T-helper 17 cell (primary cell): Measurements from ENCODE around the gene CAMK2D. TPM values are rescaled to one million over a fixed set of nuclear protein-coding genes. Genes with fewer than 3 reads are reported as not detected.
"Not testable (repeated sequence)": the region's sequence is repeated elsewhere in the genome, so short reads cannot be mapped to it uniquely, and the experiment has no call there.

Experiments
- ATAC-seq: fragments of 150-1000 bp; cut with Tn5 transposase; 2 replicates; pipeline ENCODE4 v1.10.0; 2021; ENCODE audit warnings: mild to moderate bottlenecking, moderate library complexity
- DNase-seq, 3 donors: peaks; one replicate each; pipeline versions ENCODE4 v3.0.0 to v3.0.0-alpha.2; 2020 to 2021
- H3K9me3 ChIP-seq: one replicate; pipeline ENCODE4 v1.7.0; 2013; ENCODE audit warnings: low read length, mild to moderate bottlenecking; ENCODE audit not compliant: control insufficient read depth, poor library complexity, severe bottlenecking
- H3K27ac Mint-ChIP-seq: one replicate; pipeline ENCODE4 v1.8.0; 2022; ENCODE audit warnings: mild to moderate bottlenecking, moderate library complexity, mixed read lengths
- H3K27me3 Mint-ChIP-seq: one replicate; pipeline ENCODE4 v1.8.0; 2022; ENCODE audit warnings: mixed read lengths
- H3K36me3 Mint-ChIP-seq: one replicate; pipeline ENCODE4 v1.8.0; 2022; ENCODE audit warnings: low read depth, mixed read lengths
- H3K4me1 Mint-ChIP-seq: one replicate; pipeline ENCODE4 v1.8.0; 2022; ENCODE audit warnings: mild to moderate bottlenecking, mixed read lengths
- H3K4me3 Mint-ChIP-seq: one replicate; pipeline ENCODE4 v1.8.0; 2022; ENCODE audit warnings: mild to moderate bottlenecking, moderate library complexity, mixed read lengths
- total RNA-seq, 4 donors: library from RNA in 2 of 4; stranded (reverse) in 2 of 4; gene quantifications; one replicate each; pipeline ENCODE4 v1.2.3 and lab custom pipeline; 2022 to 2026

CAMK2D gene
- total RNA-seq, 2 donors from 2014 or later = 28.6 to 31.6 TPM

DNA sequence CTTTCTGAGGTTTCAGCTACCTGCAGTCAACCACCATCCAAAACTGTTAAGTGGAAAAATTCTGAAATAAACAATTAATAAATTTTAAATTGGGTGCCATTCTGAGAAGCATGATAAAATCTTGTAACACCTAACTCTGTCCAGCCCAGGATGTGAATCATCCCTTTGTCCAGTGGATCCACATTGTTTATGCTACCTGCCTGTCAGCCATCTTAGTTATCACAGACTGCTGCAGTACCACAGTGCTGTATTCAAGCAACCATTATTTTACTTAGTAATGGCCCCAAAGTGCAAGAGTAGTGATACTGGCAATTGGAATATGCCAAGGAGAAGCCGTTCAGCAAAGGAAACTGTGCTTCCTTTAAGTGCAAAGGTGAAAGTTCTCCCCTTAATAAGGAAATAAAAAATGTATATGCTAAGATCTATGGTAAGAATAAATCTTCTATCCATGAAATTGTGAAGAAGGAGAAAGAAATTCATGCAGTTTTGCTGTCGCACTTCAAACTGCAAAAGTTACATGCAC, 20.6 kb downstream of the CAMK2D start:
- no peaks in the 10 kb centered on the region for H3K27me3 Mint-ChIP-seq
- peaks cover 20% of the 10 kb centered on the region for H3K4me1 Mint-ChIP-seq
- H3K9me3 ChIP-seq = no peaks in the 10 kb centered on the region
- no peaks in the 10 kb centered on the region for H3K36me3 Mint-ChIP-seq
- no peak for DNase-seq
- no peak overlapping the region for H3K27ac Mint-ChIP-seq
- H3K4me3 Mint-ChIP-seq = no peak overlapping the region
- no peak for ATAC-seq

DNA sequence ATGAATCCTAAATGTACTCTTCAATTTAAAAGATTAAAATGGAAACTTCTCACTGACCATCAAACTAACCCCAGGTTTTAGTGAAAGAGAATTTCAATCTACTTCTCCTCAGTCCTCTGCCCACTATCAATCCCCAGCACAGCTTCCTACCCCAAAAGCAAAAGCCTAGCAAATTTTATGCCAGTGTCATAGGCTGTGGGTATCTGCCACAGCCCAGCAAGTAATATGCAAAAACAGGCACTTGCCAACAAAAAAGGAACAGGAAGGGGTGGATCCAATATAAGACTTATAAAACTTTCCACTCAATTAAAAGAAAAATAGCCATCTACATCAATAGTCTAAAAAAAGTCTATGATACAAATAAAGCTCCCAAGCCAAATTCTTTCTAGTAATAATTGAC, 22.3 kb downstream of the CAMK2D start:
- no peaks in the 10 kb centered on the region for H3K9me3 ChIP-seq
- Mint-ChIP-seq H3K4me3 (no peak overlapping the region), H3K27ac (no peak overlapping the region), H3K27me3 (no peaks in the 10 kb centered on the region), H3K36me3 (no peaks in the 10 kb centered on the region), H3K4me1 (peaks cover 23% of the 10 kb centered on the region)
- DNase-seq = no peak
- no peak for ATAC-seq

DNA sequence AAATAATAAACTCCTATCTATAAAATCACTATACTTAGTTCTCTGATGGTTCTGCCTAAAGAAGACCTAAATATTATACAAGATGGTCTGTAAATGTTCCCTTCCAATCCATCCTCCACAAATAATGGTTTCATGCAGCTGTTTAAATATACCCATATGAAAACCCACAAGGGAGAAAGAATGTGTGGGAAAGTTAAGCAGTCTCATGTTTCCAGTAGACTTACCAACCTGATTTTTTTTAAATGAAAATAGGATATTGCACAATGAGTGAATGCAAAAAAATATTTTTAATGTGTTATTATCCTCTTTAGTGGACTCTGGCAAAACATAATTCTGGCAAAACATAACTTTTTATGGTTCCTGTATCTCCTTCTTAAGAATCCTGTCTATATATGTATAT, 23.3 kb downstream of the CAMK2D start:
- H3K27ac Mint-ChIP-seq = no peak overlapping the region
- H3K4me1 Mint-ChIP-seq = peaks cover 27% of the 10 kb centered on the region
- H3K9me3 ChIP-seq = no peaks in the 10 kb centered on the region
- no peak for DNase-seq
- ATAC-seq = no peak
- H3K27me3 Mint-ChIP-seq = no peaks in the 10 kb centered on the region
- no peaks in the 10 kb centered on the region for H3K36me3 Mint-ChIP-seq
- no peak overlapping the region for H3K4me3 Mint-ChIP-seq

DNA sequence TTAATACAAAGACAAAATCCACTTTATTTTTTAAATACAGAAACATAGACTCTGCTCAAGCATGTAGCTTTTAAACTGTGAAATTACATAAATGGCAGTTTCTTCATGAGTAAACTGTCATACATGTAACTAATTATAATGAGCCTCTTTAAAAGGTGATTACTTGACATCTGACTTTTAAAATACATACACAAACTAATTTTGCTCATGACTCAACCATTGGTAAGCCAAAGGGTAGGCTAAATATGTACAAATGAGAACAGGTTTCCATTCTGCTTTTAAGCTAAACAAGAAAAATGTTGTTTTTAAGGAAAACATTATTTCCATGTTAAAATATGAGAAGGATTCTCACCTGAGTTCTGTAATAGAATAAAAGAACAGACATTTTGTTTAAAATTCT, 27.9 kb downstream of the CAMK2D start:
- Mint-ChIP-seq H3K27me3 (no peaks in the 10 kb centered on the region), H3K36me3 (no peaks in the 10 kb centered on the region), H3K4me1 (peaks cover 31% of the 10 kb centered on the region), H3K27ac (no peak overlapping the region), H3K4me3 (no peak overlapping the region)
- ATAC-seq (no peak), DNase-seq (no peak)
- no peaks in the 10 kb centered on the region for H3K9me3 ChIP-seq

GRCh38 chr4:113732967-113733527, 28.5 kb downstream of the CAMK2D start:
- no peak for DNase-seq
- Mint-ChIP-seq H3K4me1 (peaks cover 33% of the 10 kb centered on the region), H3K27ac (peak overlapping the region; percentile 34), H3K27me3 (no peaks in the 10 kb centered on the region), H3K4me3 (no peak overlapping the region), H3K36me3 (no peaks in the 10 kb centered on the region)
- no peak for ATAC-seq
- H3K9me3 ChIP-seq = no peaks in the 10 kb centered on the region

DNA sequence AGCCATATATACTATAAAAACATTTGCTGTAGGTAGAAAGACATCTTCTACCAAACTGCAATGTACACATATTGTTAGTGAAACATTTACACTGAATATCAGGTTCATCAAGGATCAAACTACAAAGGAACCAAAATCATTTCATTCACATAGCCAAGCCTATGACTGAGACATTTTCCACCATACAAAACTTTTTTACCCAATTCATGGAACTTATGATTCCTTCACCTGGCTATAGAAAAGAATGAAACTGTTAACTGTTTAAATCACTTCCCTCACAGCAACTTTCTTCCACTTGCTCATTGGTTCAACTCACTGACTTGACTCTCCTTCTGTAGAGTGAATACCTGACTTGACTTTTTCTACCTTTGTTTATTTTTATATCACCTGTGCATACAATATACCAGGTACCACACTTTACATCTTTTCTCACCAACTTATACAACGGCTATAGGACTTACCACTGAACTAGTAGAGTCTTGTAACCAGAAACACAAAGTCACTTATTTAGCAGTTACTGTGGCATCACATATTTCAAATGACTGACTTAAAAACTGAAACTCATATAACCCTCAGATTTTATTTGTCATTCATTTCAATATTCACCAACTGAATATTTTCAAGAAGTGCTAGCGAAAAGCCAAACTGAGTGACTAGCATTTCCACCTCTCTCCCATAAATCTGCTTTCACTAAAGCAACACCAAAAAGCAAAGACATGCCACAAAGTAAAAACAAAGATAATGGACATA, 30.9 kb downstream of the CAMK2D start:
- no peak overlapping the region for H3K27ac Mint-ChIP-seq
- no peak for DNase-seq
- H3K4me3 Mint-ChIP-seq = peak overlapping the region; percentile 19
- no peaks in the 10 kb centered on the region for H3K9me3 ChIP-seq
- no peaks in the 10 kb centered on the region for H3K36me3 Mint-ChIP-seq
- peaks cover 34% of the 10 kb centered on the region for H3K4me1 Mint-ChIP-seq
- no peak for ATAC-seq
- H3K27me3 Mint-ChIP-seq = no peaks in the 10 kb centered on the region

DNA sequence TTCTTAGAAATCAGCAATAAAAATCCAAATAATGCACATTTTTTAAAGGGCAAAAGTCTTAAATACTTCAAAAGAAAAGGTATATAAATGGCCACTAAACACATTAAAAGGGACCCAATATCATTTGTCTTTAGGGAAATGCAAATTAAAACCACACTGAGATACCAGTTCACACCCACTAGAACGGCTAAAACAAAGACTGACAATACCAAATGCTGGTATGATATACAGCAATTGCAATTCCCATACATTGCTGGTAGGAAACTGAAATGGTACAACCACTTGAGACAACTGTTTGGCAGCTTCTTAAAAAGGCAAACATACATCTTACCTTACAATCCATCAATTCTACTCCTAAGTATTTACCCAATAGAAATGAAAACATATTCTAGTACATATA, 33.7 kb downstream of the CAMK2D start:
- Mint-ChIP-seq H3K4me3 (peak overlapping the region; percentile 36), H3K4me1 (peaks cover 27% of the 10 kb centered on the region), H3K27ac (no peak overlapping the region), H3K36me3 (no peaks in the 10 kb centered on the region), H3K27me3 (no peaks in the 10 kb centered on the region)
- no peaks in the 10 kb centered on the region for H3K9me3 ChIP-seq
- no peak for DNase-seq
- ATAC-seq = no peak

DNA sequence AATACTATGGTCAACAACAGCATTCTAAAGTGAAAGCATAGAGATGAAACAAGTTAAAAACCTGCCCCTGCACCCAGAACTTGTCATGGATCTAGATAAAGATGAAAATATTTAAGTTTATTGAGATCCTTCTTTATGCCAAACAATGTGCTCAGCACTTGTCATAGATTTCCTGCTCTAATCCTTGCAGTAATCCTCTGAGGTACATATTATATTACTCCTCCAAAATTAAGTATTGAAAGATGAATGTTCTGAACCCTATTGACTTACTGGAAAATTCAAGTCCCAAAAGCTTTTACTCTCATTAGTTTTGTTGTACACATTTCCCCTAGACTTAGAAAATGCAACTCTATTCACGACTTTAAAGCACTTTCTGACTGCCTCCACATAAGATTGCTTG, 35.6 kb downstream of the CAMK2D start:
- Mint-ChIP-seq H3K4me1 (peaks cover 26% of the 10 kb centered on the region), H3K27me3 (no peaks in the 10 kb centered on the region), H3K4me3 (peak overlapping the region; percentile 9), H3K36me3 (peaks cover 2% of the 10 kb centered on the region), H3K27ac (peak overlapping the region; percentile 29)
- DNase-seq (no peak), ATAC-seq (no peak)
- no peaks in the 10 kb centered on the region for H3K9me3 ChIP-seq

DNA sequence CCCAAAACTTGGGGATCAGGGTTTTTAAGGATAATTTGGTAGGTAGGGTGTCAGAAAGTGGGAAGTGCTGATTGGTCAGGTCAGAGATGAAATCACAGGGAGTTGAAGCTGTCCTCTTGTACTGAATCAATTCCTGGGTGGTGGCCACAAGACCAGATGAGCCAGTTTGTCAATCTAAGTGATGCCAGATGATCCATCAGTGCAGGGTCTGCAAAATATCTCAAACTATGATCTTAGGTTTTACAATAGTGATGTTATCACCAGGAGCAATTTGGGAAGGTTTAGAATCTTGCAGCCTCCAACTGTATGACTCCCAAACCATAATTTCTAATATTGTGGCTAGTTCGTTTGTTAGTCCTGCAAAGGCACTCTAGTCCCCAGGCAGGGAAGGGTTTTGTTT, 43.3 kb downstream of the CAMK2D start:
- Mint-ChIP-seq H3K4me1 (peaks cover 18% of the 10 kb centered on the region), H3K27ac (no peak overlapping the region), H3K36me3 (peaks cover 2% of the 10 kb centered on the region), H3K4me3 (no peak overlapping the region), H3K27me3 (no peaks in the 10 kb centered on the region)
- no peaks in the 10 kb centered on the region for H3K9me3 ChIP-seq
- no peak for ATAC-seq
- DNase-seq = no peak

DNA sequence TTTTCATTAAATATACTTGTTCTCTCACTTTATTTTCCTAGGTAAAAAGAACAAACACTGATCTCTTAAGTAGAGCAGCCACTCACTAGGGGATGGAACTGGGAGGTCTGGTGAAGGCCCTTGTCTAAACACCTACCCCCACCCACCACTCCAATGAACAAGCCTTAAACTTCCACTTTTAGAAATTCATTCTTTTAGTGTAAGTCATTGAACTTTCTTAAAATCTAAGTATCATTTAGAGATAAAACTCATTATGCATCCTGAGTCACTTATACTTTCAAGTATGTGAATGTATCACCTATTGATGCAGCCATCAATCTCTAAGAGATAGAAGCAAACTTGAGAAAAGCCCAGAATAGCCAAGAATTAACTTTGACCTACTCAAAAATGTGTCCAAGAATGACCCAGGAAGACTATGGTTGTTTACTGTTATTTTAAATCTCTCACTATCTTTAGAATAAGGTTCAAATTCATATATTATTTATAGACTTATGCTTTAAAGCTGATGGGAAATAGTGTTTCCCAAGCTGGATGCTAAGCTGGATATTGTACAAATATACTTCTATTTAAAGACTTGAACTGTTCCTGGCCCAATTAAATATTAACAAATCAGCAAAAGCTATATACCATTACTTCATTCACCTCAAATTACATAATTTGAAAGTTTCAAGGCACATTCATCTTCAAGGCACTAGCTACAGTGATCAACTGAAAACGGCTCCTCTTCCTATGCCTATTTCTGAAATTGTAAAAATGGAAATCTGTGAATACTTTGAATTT, 49.5 kb downstream of the CAMK2D start:
- no peaks in the 10 kb centered on the region for H3K9me3 ChIP-seq
- Mint-ChIP-seq H3K27me3 (no peaks in the 10 kb centered on the region), H3K4me3 (no peak overlapping the region), H3K4me1 (peaks cover 21% of the 10 kb centered on the region), H3K27ac (no peak overlapping the region), H3K36me3 (no peaks in the 10 kb centered on the region)
- ATAC-seq = no peak
- DNase-seq = no peak

DNA sequence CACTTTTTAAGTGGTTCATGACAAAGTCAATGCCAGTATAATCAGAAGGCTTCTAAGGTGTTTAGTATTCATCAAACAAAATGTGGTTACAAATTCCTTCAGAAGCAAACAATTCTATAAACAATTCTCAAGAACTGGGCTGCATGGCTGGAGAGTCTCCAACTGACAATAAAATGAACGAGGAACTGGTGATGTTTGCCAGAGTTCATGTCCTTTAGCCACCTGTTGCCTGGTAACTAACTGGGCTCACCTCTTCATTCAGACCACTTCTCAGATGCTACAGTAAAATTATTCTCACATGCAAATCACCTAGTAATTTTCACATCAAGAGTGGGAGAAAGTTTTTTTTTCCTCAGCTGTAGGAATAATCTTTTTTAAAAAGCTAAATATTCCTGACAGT, 53.3 kb downstream of the CAMK2D start:
- no peak for ATAC-seq
- H3K36me3 Mint-ChIP-seq = no peaks in the 10 kb centered on the region

GRCh38 chr4:113707048-113707447, 54.5 kb downstream of the CAMK2D start:
- Mint-ChIP-seq H3K27me3 (no peaks in the 10 kb centered on the region), H3K27ac (no peak overlapping the region), H3K4me3 (no peak overlapping the region), H3K4me1 (peaks cover 11% of the 10 kb centered on the region), H3K36me3 (no peaks in the 10 kb centered on the region)
- no peaks in the 10 kb centered on the region for H3K9me3 ChIP-seq
- DNase-seq (no peak), ATAC-seq (no peak)

More for the DNA sequence above, 53.3 kb downstream of the CAMK2D start:
- Mint-ChIP-seq H3K4me1 (peaks cover 12% of the 10 kb centered on the region), H3K4me3 (no peak overlapping the region), H3K27ac (no peak overlapping the region), H3K27me3 (no peaks in the 10 kb centered on the region)
- no peak for DNase-seq
- H3K9me3 ChIP-seq = no peaks in the 10 kb centered on the region

GRCh38 chr4:113705097-113705496, 56.4 kb downstream of the CAMK2D start:
- H3K4me1 Mint-ChIP-seq = peaks cover 17% of the 10 kb centered on the region
- H3K4me3 Mint-ChIP-seq, ATAC-seq, DNase-seq, H3K27me3 Mint-ChIP-seq, H3K36me3 Mint-ChIP-seq, H3K9me3 ChIP-seq, H3K27ac Mint-ChIP-seq: not testable (repeated sequence)
